SU-DHL-6 (cell line): ENCODE data around the gene MGAT5B.

Experiments
- H2AFZ ChIP-seq: fragments of 200-600 bp; sonication (generic); 2 replicates; pipeline ENCODE4 v1.6.1; 2014; ENCODE audit warnings: low read depth, mild to moderate bottlenecking, moderate library complexity, mixed read lengths, antibody characterized with exemption, low read length; ENCODE audit not compliant: severe bottlenecking
- H3F3A ChIP-seq: fragments of 200-600 bp; shearing (Covaris generic); 2 replicates; pipeline ENCODE4 v1.6.0; 2016; ENCODE audit warnings: antibody characterized with exemption, mild to moderate bottlenecking; ENCODE audit not compliant: insufficient read depth
- H3K27ac ChIP-seq: fragments of 200-600 bp; sonication (generic); 2 replicates; pipeline ENCODE4 v1.5.1; 2016; ENCODE audit warnings: low read depth, mild to moderate bottlenecking, low read length, moderate library complexity, mixed read lengths
- H3K27me3 ChIP-seq: fragments of 200-600 bp; sonication (generic), shearing (Covaris generic); 2 replicates; pipeline ENCODE4 v1.6.0; 2014; ENCODE audit warnings: mild to moderate bottlenecking, low read length
- H3K36me3 ChIP-seq: fragments of 200-600 bp; sonication (generic); 2 replicates; pipeline ENCODE4 v1.6.1; 2014; ENCODE audit warnings: mild to moderate bottlenecking, low read length, mixed read lengths
- H3K4me2 ChIP-seq: fragments of 300-600, 200-600 bp; shearing (Covaris generic), sonication (generic); 2 replicates; pipeline ENCODE4 v1.6.0; 2014; ENCODE audit warnings: low read length, low read depth, mild to moderate bottlenecking; ENCODE audit not compliant: poor library complexity, severe bottlenecking
- H3K4me3 ChIP-seq: fragments of 200-600 bp; sonication (generic); 2 replicates; pipeline ENCODE4 v1.5.1; 2014; ENCODE audit warnings: antibody characterized with exemption, low read length, mild to moderate bottlenecking, mixed read lengths; ENCODE audit not compliant: insufficient read depth, poor library complexity, severe bottlenecking
- H3K79me2 ChIP-seq: fragments of 200-600 bp; sonication (generic); 2 replicates; pipeline ENCODE4 v1.6.1; 2014; ENCODE audit warnings: mild to moderate bottlenecking, low read length, moderate library complexity; ENCODE audit not compliant: insufficient read depth
- H3K9ac ChIP-seq: fragments of 200-600 bp; sonication (generic); 2 replicates; pipeline ENCODE4 v1.7.0; 2014; ENCODE audit warnings: mild to moderate bottlenecking, low read length
- H3K9me2 ChIP-seq: fragments of 200-600 bp; sonication (generic); replicated peaks from 2 replicates; pipeline ENCODE4 v1.6.1; 2014; ENCODE audit warnings: low read length; ENCODE audit not compliant: insufficient read depth
- H3K9me3 ChIP-seq: fragments of 200-600 bp; sonication (generic); 2 replicates; pipeline ENCODE4 v1.6.1; 2014; ENCODE audit warnings: low read length, mixed read lengths; ENCODE audit not compliant: insufficient read depth
- H4K20me1 ChIP-seq: fragments of 200-600 bp; sonication (generic); 2 replicates; pipeline ENCODE4 v1.6.1; 2014; ENCODE audit warnings: low read depth, mild to moderate bottlenecking, antibody characterized with exemption, low read length, moderate library complexity, mixed read lengths
- CTCF ChIP-seq: fragments of 200-600 bp; sonication (generic); IDR thresholded peaks from one replicate; pipeline ENCODE4 v1.5.1; 2017; ENCODE audit warnings: antibody characterized with exemption, mild to moderate bottlenecking, low read length, moderate library complexity; ENCODE audit not compliant: insufficient read depth, poor library complexity, severe bottlenecking
- EZH2phosphoT487 ChIP-seq: fragments of 200-600 bp; sonication (generic), shearing (Covaris generic); conservative IDR thresholded peaks from 2 replicates; pipeline ENCODE4 v1.6.1; 2018; ENCODE audit warnings: mild to moderate bottlenecking, antibody characterized with exemption, low read length, moderate library complexity, mixed read lengths

Gene MGAT5B

GRCh38 chr17:76940738-76941350 lies 72.6 kb downstream of the MGAT5B start:
- H3K27ac ChIP-seq = no peak overlapping the region

DNA sequence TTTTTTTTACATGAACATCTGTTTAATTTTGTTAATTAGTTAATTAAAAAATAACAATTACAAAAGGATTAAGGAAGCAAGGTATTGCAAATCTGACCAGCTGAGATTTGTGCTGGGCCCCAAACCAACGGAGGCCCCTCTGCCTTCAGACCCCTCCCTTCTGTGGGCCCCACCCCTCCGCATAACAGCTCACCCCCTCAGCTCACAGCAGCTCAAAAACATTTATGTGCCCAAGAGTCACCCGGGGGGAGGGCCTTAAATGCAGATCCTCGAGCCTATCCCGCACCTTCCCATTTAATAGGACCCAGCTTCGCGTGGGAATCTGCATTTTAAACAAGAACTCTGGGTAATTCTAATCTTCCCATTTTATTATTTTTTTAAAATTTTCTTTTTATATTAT lies 75.0 kb downstream of the MGAT5B start:
- no peak overlapping the region for H3K4me2 ChIP-seq
- TF ChIP-seq EZH2phosphoT487 (no peak), CTCF (no peak)
- no peaks in the 10 kb centered on the region for H3K27me3 ChIP-seq
- no peak overlapping the region for H3K27ac ChIP-seq
- no peaks in the 10 kb centered on the region for H3K36me3 ChIP-seq
- no peak overlapping the region for H3K4me3 ChIP-seq
- H4K20me1 ChIP-seq = no peaks in the 10 kb centered on the region
- no peaks in the 10 kb centered on the region for H3K79me2 ChIP-seq
- H3F3A ChIP-seq = no peaks in the 10 kb centered on the region
- no peak overlapping the region for H3K9ac ChIP-seq
- no peaks in the 10 kb centered on the region for H3K9me3 ChIP-seq
- H3K9me2 ChIP-seq = no peaks in the 10 kb centered on the region
- no peak overlapping the region for H2AFZ ChIP-seq

More at GRCh38 chr17:76940738-76941350, 72.6 kb downstream of the MGAT5B start:
- H2AFZ ChIP-seq = no peak overlapping the region
- no peaks in the 10 kb centered on the region for H3K27me3 ChIP-seq
- no peaks in the 10 kb centered on the region for H3K79me2 ChIP-seq
- H3K9me2 ChIP-seq = no peaks in the 10 kb centered on the region
- H3K4me3 ChIP-seq = no peak overlapping the region
- no peak overlapping the region for H3K4me2 ChIP-seq
- H4K20me1 ChIP-seq = no peaks in the 10 kb centered on the region
- H3K9ac ChIP-seq = no peak overlapping the region
- TF ChIP-seq CTCF (no peak), EZH2phosphoT487 (no peak)
- no peaks in the 10 kb centered on the region for H3K36me3 ChIP-seq
- H3F3A ChIP-seq = no peaks in the 10 kb centered on the region
- no peaks in the 10 kb centered on the region for H3K9me3 ChIP-seq

DNA sequence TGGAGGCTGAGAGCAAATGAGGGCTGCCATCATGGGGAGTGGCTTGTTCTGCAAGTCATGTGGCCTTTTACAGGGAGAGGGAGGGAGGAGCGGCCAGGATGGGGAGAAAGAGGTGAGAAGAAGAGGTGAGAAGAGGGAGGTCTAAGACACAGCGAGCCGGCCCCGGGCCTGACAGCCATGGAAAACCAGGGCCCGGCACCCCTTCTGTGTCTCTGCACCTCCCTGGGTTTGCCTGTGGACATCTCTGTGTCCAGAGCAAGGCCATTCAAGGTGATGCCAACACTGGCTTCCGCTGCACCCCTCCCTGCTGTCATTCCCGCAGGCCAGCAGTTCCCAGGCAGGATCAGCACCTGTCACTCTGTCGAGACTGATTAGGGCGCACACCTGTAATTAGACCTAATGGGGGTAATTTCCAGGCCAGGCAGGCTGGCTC lies 75.6 kb downstream of the MGAT5B start:
- no peaks in the 10 kb centered on the region for H3K36me3 ChIP-seq
- no peak overlapping the region for H3K4me3 ChIP-seq
- no peaks in the 10 kb centered on the region for H3K27me3 ChIP-seq
- no peak for TF ChIP-seq EZH2phosphoT487
- TF ChIP-seq CTCF = no peak
- H3F3A ChIP-seq = no peaks in the 10 kb centered on the region
- H2AFZ ChIP-seq = no peak overlapping the region
- H4K20me1 ChIP-seq = no peaks in the 10 kb centered on the region
- H3K79me2 ChIP-seq = no peaks in the 10 kb centered on the region
- H3K9me2 ChIP-seq = no peaks in the 10 kb centered on the region
- no peak overlapping the region for H3K9ac ChIP-seq
- H3K9me3 ChIP-seq = no peaks in the 10 kb centered on the region
- H3K4me2 ChIP-seq = no peak overlapping the region
- no peak overlapping the region for H3K27ac ChIP-seq
